Osteocyte (in vitro differentiated cells): ENCODE data around the gene ASPG. TPM values are rescaled to one million over a fixed set of nuclear protein-coding genes. Genes with fewer than 3 reads are reported as not detected.

Source experiments
- DNase-seq: peaks from one replicate; pipeline ENCODE4 v3.0.0; 2021; ENCODE audit warnings: mixed read lengths; ENCODE audit not compliant: unreplicated experiment; ENCODE audit errors: extremely low spot score
- H3K27ac Mint-ChIP-seq: one replicate; pipeline ENCODE4 v1.8.0; 2021; ENCODE audit warnings: mild to moderate bottlenecking, mixed read lengths; ENCODE audit not compliant: unreplicated experiment
- H3K27me3 Mint-ChIP-seq: one replicate; pipeline ENCODE4 v1.8.0; 2021; ENCODE audit warnings: mixed read lengths; ENCODE audit not compliant: unreplicated experiment
- H3K36me3 Mint-ChIP-seq: one replicate; pipeline ENCODE4 v1.8.0; 2021; ENCODE audit warnings: mixed read lengths; ENCODE audit not compliant: unreplicated experiment
- H3K4me1 Mint-ChIP-seq: one replicate; pipeline ENCODE4 v1.8.0; 2021; ENCODE audit warnings: mixed read lengths; ENCODE audit not compliant: unreplicated experiment
- H3K4me3 Mint-ChIP-seq: one replicate; pipeline ENCODE4 v1.8.0; 2021; ENCODE audit warnings: mild to moderate bottlenecking, moderate library complexity, mixed read lengths; ENCODE audit not compliant: unreplicated experiment
- H3K9me3 Mint-ChIP-seq: one replicate; pipeline ENCODE4 v1.8.0; 2021; ENCODE audit warnings: mixed read lengths; ENCODE audit not compliant: unreplicated experiment
- CTCF ChIP-seq: fragments of 200-600 bp; sonication (generic); IDR thresholded peaks from 2 replicates; pipeline ENCODE4 v1.5.0; 2021; ENCODE audit warnings: antibody characterized with exemption, mild to moderate bottlenecking, moderate library complexity
- total RNA-seq: library from RNA; stranded (reverse); gene quantifications from 2 replicates; pipeline ENCODE4 v1.2.1, GENCODE V29; 2021

ASPG gene
- total RNA-seq, 1 donor from 2014 or later = not detected

GRCh38 chr14:104086210-104086660 lies 735 bp downstream of the ASPG start:
- Mint-ChIP-seq H3K4me3 (no peak overlapping the region), H3K27me3 (peaks cover 8% of the 10 kb centered on the region), H3K36me3 (no peaks in the 10 kb centered on the region), H3K27ac (no peak overlapping the region), H3K9me3 (no peaks in the 10 kb centered on the region), H3K4me1 (no peaks in the 10 kb centered on the region)
- TF ChIP-seq CTCF = no peak
- DNase-seq = no peak

- H3K36me3 Mint-ChIP-seq = no peaks in the 10 kb centered on the region
- TF ChIP-seq CTCF = no peak
- no peak for DNase-seq
- no peak overlapping the region for H3K4me3 Mint-ChIP-seq
- H3K27me3 Mint-ChIP-seq = peaks cover 8% of the 10 kb centered on the region
- H3K4me1 Mint-ChIP-seq = no peaks in the 10 kb centered on the region
- H3K9me3 Mint-ChIP-seq = no peaks in the 10 kb centered on the region
- no peak overlapping the region for H3K27ac Mint-ChIP-seq
Measured at GRCh38 chr14:104086661-104087461, 1.4 kb downstream of the ASPG start.

GRCh38 chr14:104087505-104087904 lies 2.0 kb downstream of the ASPG start:
- Mint-ChIP-seq H3K4me1 (no peaks in the 10 kb centered on the region), H3K27ac (no peak overlapping the region), H3K36me3 (no peaks in the 10 kb centered on the region), H3K4me3 (no peak overlapping the region), H3K9me3 (no peaks in the 10 kb centered on the region), H3K27me3 (peaks cover 4% of the 10 kb centered on the region)
- TF ChIP-seq CTCF = no peak
- no peak for DNase-seq

- no peak for TF ChIP-seq CTCF
- no peak for DNase-seq
- Mint-ChIP-seq H3K27me3 (peaks cover 4% of the 10 kb centered on the region), H3K36me3 (no peaks in the 10 kb centered on the region), H3K9me3 (no peaks in the 10 kb centered on the region), H3K4me1 (no peaks in the 10 kb centered on the region), H3K4me3 (no peak overlapping the region), H3K27ac (no peak overlapping the region)
Measured at GRCh38 chr14:104087981-104088850, 2.7 kb downstream of the ASPG start.
